ENCODE data around the gene SLC35C1. TPM values are rescaled to one million over a fixed set of nuclear protein-coding genes. Genes with fewer than 3 reads are reported as not detected.

SLC35C1 gene
- total and polyA plus RNA-seq, 9 of the 15 experiments (the other 6 are each of a cell fraction or from before 2014, with no cell fraction given): 0.65 to 13.1 (median 2.4) TPM

GRCh38 chr11:45846974-45847910 lies 42.3 kb downstream of the SLC35C1 start, which contains the start of gene CRY2 (continued):
- TF ChIP-seq, protein P1, sequence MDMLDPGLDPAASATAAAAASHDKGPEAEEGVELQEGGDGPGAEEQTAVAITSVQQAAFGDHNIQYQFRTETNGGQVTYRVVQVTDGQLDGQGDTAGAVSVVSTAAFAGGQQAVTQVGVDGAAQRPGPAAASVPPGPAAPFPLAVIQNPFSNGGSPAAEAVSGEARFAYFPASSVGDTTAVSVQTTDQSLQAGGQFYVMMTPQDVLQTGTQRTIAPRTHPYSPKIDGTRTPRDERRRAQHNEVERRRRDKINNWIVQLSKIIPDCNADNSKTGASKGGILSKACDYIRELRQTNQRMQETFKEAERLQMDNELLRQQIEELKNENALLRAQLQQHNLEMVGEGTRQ (CRISPR knock-in tag; IDR thresholded peaks at IDR 0.05): 0 out of 2 replicates have a peak, but pooled peaks have one; percentile 4
- peak; percentile 74 to 77 for TF ChIP-seq NRF1 (conservative IDR thresholded peaks at IDR 0.05 in 1 of 2, IDR thresholded peaks at IDR 0.05 in 1 of 2)
- TF ChIP-seq KAT8 (IDR thresholded peaks at IDR 0.05; ENCODE audit: low read depth): no peak
- peak; percentile 92 for TF ChIP-seq POLR2A (conservative IDR thresholded peaks at IDR 0.05)
- TF ChIP-seq RBM22 (IDR thresholded peaks at IDR 0.05; ENCODE audit: low read depth, low read length, poor library complexity, severe bottlenecking): peak; percentile 57
- peak; percentile 79; the same call in 1 of the 2 replicates for TF ChIP-seq RBM14 (IDR thresholded peaks at IDR 0.05; ENCODE audit: borderline replicate concordance, insufficient read depth, low read depth, low read length)
- TF ChIP-seq CREB3 (tag; conservative IDR thresholded peaks at IDR 0.05; ENCODE audit: low read depth): no peak
- TF ChIP-seq RBFOX2 (IDR thresholded peaks at IDR 0.05; ENCODE audit: low read depth, low read length): peak; percentile 95
- peak; percentile 80 for TF ChIP-seq POLR2B (IDR thresholded peaks at IDR 0.05; ENCODE audit: low read depth, partially characterized antibody)
- TF ChIP-seq, protein P2, sequence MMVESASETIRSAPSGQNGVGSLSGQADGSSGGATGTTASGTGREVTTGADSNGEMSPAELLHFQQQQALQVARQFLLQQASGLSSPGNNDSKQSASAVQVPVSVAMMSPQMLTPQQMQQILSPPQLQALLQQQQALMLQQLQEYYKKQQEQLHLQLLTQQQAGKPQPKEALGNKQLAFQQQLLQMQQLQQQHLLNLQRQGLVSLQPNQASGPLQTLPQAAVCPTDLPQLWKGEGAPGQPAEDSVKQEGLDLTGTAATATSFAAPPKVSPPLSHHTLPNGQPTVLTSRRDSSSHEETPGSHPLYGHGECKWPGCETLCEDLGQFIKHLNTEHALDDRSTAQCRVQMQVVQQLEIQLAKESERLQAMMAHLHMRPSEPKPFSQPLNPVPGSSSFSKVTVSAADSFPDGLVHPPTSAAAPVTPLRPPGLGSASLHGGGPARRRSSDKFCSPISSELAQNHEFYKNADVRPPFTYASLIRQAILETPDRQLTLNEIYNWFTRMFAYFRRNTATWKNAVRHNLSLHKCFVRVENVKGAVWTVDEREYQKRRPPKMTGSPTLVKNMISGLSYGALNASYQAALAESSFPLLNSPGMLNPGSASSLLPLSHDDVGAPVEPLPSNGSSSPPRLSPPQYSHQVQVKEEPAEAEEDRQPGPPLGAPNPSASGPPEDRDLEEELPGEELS (CRISPR knock-in tag; IDR thresholded peaks at IDR 0.05; ENCODE audit: borderline replicate concordance): peak; percentile 93
- TF ChIP-seq, protein P3, sequence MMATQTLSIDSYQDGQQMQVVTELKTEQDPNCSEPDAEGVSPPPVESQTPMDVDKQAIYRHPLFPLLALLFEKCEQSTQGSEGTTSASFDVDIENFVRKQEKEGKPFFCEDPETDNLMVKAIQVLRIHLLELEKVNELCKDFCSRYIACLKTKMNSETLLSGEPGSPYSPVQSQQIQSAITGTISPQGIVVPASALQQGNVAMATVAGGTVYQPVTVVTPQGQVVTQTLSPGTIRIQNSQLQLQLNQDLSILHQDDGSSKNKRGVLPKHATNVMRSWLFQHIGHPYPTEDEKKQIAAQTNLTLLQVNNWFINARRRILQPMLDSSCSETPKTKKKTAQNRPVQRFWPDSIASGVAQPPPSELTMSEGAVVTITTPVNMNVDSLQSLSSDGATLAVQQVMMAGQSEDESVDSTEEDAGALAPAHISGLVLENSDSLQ (IDR thresholded peaks at IDR 0.05): peak; percentile 95
- TF ChIP-seq, protein P4, sequence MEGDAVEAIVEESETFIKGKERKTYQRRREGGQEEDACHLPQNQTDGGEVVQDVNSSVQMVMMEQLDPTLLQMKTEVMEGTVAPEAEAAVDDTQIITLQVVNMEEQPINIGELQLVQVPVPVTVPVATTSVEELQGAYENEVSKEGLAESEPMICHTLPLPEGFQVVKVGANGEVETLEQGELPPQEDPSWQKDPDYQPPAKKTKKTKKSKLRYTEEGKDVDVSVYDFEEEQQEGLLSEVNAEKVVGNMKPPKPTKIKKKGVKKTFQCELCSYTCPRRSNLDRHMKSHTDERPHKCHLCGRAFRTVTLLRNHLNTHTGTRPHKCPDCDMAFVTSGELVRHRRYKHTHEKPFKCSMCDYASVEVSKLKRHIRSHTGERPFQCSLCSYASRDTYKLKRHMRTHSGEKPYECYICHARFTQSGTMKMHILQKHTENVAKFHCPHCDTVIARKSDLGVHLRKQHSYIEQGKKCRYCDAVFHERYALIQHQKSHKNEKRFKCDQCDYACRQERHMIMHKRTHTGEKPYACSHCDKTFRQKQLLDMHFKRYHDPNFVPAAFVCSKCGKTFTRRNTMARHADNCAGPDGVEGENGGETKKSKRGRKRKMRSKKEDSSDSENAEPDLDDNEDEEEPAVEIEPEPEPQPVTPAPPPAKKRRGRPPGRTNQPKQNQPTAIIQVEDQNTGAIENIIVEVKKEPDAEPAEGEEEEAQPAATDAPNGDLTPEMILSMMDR (IDR thresholded peaks at IDR 0.05 in 2 of 3, conservative IDR thresholded peaks at IDR 0.05 in 1 of 3; ENCODE audit: insufficient read depth in 2 of 3, low read depth in 1 of 3, low read length in 3 of 3): 0 out of 6 replicates have a peak, but pooled peaks of 1 of the 3 experiments have one; percentile 4
- TF ChIP-seq ZNF589 (CRISPR knock-in tag; IDR thresholded peaks at IDR 0.05; ENCODE audit: low read depth): no peak
- TF ChIP-seq XRCC5 (IDR thresholded peaks at IDR 0.05; ENCODE audit: low read depth, low read length): no peak
- peak; percentile 7 for TF ChIP-seq FOS (IDR thresholded peaks at IDR 0.05; ENCODE audit: extremely low read depth, insufficient read length)
- TF ChIP-seq, protein P5, sequence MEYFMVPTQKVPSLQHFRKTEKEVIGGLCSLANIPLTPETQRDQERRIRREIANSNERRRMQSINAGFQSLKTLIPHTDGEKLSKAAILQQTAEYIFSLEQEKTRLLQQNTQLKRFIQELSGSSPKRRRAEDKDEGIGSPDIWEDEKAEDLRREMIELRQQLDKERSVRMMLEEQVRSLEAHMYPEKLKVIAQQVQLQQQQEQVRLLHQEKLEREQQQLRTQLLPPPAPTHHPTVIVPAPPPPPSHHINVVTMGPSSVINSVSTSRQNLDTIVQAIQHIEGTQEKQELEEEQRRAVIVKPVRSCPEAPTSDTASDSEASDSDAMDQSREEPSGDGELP (CRISPR knock-in tag; IDR thresholded peaks at IDR 0.05; ENCODE audit: borderline replicate concordance): peak; percentile 98
- TF ChIP-seq ILK (tag; IDR thresholded peaks at IDR 0.05; ENCODE audit: borderline replicate concordance, low read depth): no peak
- no peak for TF ChIP-seq ZNF354B (CRISPR knock-in tag; IDR thresholded peaks at IDR 0.05)

All from K562 (cell line).